Epidermal melanocyte (primary cell): ENCODE measurements around the gene ZNF217.
"Not testable (repeated sequence)": the region's sequence is repeated elsewhere in the genome, so short reads cannot be mapped to it uniquely, and the experiment has no call there.

Source experiments
- DNase-seq: peaks from one replicate; pipeline ENCODE4 v3.0.0; 2011; ENCODE audit warnings: low spot score; ENCODE audit not compliant: insufficient read length

The ZNF217 gene

DNA sequence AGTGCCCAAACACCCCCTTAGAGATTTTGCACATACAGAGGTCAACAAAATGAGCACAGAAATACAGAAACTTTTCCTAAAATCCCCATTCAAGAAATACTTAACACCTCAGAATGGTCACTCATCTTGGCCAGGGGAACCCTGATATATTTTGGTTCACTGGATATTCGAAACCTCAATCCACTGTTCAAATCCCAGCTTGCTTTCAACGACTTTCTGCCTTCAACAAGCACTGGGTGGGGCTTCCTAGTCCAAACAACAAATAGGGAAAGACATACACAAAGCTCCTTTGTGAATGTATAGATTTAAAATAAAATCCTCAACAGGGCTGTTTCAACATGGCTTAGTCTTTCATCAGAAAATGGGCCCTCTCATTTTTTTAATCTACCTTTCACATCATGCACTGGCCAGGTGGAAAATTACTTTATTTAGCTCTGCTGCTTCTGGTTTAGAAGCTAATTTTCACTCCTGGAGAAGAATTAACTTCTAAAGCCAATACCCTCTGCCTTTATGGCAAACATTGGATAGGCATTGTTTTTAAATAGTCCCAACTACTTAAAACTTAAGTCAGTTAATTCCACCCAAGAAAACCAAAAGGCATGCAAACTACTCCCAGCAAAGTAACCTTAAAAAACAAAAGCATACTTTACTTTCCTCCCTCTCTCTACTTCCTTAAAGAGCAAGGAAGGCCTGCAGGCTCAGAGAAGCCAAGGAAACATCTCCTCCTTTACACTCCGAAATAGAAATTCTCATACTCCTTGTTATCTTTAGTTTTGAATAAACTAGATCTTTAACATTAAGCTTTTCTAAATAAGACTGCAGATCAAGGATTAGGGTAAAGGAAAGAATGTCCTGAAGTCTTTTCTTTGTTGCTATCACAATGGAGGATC is 9.7 kb downstream of the ZNF217 start:
- DNase-seq = not testable (repeated sequence)

DNA sequence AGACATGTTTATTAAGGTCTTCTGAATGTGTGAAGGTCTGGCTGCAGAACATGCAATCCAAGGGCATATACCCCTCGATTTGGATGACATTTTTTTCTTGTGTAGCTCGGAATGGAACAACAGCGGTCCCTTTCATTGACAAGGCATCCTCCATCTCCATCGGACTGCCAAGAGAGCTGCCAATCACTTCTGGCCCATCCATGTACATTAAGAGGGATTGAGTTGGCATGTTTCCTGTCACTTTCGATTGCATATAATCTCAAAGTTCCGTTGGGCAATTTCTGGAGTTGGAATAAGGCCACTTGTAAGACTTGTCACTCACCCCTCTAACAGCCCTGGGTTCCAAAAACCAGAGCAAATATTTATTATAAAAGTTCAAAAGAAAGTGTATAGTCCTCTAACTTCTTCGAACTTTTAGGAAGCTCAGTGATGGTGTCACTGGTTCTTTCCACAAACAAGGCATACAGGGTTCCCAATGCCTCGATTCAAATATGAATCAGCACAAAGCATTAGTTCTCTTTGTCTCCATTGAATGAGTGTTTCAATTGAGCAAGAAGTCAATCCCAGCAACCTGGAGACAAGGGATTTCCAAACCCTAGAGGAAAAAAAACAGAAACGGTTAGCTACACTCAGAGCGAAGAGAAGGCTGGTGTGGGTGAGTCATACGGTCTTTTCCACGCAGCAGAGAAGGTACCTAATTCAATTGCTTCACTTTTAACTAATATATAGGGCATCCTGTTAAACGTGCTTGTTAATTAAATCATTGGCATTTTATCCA is 10.9 kb downstream of the ZNF217 start:
- no peak for DNase-seq

DNA sequence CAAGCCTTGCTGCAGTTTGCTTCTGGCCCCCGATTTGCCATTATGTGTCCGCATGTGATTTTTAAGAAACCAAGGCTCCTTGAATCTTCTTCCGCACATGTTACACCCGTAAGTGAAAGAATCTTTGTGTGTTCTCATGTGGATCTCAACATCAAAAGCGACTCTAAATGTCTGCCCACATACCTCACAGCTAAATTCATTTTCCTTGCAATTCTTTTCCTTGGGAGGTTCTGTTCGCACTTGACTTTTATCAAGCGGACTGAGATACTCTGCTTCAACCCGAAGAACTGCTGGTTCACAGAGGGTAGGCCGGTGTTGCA is 11.4 kb downstream of the ZNF217 start:
- no peak for DNase-seq

DNA sequence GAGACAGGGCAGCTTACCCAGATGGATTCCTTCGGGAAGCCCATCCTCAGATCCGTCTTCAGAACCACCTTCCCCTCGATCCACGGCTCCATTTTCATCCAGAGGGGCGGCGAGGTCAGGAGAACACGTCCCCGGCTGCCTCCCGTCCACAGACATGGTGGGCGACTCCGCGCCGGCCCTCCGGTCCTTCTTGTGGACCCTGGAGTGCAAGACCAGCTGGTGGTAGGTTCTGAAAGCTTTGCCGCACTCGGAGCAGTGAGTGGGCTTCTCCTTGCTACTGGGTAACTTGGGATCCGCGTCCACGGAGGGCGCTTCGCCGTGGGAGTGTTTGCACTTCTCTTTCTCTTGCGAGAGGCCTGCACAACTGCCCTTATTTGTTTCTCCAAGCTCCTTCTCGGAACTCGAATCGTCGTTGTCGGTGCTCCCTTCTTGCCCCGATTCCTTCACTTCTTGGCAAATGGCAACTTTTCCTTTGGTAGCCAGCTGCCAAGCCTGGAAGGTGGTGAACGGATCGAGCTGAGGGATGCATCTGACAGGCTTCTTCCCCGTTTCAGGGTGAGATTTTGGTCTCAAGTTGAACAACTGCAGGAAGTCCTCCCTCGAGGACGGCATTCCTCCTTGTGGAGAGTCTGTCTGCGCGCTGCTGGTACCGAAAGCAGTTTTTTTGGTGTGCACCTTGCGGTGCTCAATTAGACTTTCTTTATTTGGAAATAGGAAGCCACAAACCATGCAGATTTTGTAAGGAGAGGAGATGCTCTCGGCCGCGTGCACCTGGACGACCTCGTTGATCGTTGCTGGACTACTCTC is 12.0 kb downstream of the ZNF217 start:
- DNase-seq = no peak

DNA sequence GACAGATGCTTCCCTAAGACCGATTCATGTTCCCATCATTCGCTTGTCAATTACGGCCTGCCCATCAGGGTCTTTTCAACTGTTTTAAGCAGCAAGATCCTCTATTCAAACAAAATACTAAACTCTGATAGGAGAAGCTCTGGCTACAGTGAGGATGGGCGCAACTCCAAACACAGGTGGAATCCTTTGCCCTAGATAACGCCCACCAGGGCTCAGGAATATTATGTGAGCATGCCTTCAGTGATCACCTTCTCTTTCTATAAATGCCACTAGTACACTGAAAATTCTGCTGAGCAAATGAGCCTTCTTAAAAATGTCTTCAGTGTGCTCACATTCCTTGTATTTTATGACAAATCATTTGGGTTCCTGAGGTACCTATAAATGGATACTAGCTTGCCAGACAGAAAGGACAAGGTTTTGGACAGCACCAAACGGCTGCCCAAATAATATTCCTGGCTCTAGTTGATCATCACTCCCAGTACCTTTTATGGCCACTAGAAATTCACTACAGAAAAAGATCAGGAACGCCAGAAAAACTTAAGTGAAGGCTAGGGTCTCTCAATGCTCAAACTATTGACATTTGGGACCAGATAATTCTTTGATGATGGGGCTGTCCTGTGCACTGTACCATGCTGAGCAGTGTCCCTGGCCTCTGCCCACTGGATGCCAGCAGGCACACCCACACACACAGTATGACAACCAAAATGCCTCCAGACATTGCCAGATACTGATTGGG is 13.1 kb downstream of the ZNF217 start:
- no peak for DNase-seq

DNA sequence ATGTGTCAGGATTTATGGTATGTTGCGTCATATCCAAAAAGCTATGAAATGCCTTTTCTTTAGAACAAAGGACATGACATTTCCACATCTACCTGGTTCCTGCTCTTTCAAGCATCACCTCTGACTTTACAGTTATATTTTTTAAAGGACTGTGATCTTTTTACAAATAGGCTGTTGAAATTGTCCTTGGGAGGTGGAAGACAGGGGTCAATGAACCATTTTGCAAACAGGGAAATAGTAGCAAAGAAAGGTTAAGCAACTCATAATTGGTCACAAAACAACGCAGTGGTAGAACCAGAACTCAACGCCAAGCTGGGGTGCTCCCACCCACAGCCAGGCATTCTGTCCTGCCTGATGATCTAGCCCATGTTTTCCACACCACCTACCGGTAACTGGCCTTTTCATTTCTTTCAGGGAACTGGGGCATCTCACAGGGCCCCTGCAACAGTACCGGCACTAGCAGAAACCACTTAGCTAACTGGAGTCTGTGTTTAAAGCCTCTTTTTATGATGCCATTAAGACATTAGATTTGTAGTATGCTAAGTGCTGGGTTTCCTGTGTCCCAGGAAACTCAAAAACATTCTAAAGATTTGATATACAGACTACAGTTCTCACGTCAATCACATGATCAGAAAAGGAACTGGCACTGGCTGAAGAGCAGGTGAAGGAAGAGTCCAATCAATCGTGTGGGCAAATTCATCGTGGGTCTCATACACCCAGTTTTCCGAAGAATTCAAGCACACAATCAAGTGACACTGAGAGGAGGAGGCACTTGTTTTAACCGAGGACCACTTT is 13.9 kb downstream of the ZNF217 start:
- no peak for DNase-seq

DNA sequence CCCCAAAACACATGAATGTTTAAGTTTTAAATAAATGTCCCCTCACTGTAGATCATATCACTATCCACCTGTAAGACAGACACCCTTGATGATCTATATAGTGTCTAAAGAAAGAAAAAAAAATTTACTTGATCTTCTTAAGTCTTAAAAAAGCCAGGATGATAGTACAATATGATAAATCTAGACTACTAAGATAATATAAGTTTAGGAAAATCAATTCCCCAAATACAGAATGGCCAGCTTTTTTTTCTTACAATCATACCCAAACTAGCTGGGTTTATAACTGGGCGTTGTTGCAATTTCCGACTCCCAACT is 14.4 kb downstream of the ZNF217 start:
- no peak for DNase-seq

DNA sequence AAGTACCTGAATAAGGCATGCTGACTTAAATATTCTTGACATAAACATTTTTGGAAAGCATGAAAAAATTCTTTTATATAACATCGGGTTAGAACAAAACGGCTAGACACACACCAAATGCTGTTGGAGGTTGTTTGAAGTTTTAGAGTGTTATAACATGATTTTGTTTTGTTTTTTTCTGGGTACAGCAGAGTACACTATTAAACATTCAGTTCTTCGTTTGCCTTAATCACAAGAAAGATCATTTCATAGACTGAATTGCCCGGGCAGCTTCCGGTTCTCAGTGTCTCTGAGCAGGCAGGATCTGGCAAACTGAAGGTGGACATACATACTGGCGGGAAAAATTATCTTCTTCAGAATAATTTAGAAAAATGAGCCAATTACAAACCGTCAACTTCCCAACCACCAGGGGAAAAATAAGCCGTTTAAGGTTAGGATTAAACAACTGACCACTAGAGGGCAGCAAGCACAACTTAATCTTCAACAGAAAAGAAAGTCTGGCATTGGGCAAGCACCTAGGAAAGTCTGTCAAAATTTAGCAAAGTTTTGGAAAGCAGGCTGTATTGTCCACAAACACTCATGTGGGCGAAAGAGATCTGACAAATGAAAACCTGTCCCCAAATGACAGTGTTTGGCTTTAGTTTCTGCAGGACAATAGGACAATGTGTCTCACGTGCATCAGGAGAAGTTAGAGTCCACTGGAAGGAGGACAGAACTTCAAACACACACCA is 15.0 kb downstream of the ZNF217 start:
- peak; percentile 91 for DNase-seq

DNA sequence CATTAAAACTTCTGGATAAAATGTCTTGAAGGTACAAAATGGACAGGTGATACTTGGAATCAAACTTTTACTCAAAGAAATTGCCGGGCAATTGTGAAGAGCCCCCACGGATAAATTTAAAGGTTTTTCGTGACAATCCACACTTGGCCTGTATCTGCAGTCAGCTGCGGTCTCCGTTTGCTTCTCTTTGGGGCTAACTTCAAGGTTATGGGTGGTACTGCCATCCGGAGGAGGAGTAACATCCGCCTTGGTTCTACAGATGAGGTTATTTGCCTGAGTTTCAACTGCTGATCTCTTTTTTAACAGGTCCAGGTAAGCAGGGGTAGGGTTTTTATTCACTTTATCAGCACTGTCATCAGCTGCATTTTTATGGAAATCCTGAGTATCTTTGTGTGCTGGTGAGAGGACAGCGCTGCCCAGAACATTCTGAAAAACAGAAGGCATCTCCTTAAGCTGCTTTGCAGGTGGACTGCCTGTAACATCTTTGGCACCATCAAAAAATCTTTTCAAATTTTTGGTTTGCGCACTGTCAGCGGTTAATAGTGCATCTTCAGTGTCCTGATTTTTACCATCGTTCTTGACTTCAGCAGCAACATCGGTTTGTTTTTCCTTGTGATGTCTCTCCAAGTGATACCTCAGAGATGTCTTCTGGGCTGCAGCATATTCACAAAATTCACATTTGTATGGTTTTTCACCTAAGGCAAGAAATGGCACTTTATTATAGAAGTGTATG is 16.9 kb downstream of the ZNF217 start:
- no peak for DNase-seq

DNA sequence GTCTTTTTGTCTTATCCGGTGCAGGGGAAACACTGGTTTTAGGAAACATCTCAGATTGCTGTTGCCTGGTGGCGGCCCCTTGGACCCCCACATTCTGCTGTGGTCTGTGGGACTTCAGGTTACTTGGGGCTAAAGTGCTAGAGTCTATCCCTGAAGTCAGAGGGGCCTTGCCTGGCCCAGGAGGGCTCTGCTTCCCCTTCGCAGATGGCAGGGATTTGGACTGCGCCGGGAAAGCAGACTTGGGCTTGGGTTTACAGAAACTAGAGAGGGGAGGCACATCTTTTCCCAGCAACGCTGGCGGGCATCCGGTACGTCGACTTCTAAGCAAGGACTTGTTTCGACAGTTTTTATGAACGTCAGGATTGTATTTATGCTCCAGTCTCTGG is 17.5 kb downstream of the ZNF217 start:
- no peak for DNase-seq

DNA sequence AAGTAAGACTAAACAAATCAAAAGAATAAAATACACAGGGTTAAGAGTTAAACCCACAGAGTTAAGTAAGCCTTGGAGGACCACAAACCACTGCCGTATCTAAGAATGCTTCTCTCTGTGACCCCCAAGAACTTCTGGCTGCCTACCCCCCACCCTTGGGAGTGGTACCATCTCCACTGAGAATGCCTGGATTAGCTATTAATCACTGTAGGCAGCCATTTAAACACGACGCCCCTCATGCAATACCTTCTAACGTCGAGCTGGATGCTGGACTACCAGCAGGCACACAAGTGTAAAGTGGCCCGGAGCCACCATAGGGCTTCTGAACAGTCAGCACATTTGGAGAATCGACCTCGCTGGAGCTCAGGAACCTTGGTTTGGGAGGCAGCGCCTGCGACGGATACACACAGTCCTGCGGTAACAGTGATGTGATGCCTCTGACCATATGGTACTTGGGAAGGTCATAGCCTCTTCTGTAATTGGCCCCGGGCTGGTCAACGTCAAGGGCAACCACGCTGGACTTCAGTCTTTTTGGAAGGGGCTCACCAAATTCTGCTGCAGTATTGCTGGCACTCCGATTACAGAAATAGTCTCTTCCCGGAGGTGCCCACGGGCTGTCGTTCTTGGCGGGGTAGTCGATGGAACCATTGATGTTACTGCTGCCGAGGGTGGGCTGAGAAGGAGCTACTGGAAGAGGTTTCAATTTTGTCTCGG is 18.0 kb downstream of the ZNF217 start:
- no peak for DNase-seq

DNA sequence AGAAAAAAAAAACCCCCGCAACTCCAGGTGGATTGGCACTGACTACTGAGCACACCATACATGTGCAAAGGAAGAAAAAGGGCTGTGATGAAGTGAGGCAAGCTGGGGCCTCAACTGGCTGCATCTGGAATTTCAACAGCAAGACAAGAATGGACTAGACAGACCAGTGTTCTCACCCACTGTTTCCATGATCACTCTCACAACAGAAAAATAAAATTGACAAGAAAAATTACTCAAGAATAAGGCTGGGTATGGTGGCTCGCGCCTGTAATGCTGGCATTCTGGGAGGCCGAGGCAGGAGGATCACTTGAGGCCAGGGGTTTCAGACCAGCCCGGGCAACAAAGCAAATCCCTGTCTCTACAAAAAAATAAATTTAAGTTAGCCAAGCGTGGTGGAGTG is 18.8 kb downstream of the ZNF217 start:
- DNase-seq = no peak

DNA sequence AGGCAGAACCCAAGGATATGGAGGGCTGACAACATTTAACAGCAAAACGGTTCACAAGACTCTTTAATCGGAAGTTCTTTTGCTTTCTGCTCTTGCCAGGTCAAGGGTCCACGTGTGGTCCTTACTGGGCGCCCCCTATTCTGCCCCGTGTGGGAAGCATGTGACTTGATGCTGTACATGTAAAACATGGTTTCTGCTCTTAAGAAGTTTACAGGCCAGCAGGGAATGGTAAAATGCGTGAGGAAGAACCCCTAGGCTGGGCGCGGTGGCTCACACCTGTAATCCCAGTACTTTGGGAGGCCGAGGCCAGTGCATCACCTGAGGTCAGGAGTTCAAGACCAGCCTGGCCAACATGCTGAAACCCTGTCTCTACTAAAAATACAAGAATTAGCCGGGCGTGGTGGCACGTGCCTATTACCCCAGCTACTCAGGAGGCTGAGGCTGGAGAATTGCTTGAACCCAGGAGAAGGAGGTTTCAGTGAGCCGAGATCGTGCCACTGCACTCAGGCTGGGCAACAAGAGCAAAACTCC is 19.3 kb downstream of the ZNF217 start:
- no peak for DNase-seq

DNA sequence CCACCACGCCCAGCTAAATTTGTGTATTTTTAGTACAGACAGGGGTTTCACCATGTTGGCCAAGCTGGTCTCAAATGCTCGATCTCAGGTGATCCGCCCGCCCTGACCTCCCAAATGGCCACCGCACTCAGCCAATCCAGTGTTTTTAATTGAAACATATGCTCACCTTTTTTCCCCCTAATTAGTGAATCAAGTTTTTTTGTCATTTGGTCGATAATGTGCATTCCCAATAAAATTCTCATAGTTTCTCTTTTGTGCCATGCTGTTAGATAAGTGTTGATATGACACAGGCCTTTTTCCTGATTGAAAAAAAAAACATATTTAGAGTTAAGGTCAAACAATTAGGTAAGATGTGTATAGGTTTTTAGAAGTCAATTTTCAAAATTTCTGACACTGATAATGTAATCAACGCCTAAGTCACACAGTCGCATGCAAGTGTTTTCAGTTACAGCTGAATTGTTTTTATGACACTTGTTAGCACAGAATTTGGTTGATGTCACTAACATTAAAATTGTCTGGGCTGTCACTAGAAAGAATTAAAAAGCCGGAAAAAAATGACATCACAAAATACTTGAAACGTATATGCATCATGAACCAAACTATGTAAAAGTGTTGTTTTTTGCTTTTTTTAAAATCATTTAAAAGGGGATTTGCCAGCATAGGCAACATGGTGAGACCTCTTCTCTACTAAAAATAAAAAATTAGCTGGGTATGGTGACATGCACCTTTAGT is 21.9 kb downstream of the ZNF217 start:
- DNase-seq = no peak

DNA sequence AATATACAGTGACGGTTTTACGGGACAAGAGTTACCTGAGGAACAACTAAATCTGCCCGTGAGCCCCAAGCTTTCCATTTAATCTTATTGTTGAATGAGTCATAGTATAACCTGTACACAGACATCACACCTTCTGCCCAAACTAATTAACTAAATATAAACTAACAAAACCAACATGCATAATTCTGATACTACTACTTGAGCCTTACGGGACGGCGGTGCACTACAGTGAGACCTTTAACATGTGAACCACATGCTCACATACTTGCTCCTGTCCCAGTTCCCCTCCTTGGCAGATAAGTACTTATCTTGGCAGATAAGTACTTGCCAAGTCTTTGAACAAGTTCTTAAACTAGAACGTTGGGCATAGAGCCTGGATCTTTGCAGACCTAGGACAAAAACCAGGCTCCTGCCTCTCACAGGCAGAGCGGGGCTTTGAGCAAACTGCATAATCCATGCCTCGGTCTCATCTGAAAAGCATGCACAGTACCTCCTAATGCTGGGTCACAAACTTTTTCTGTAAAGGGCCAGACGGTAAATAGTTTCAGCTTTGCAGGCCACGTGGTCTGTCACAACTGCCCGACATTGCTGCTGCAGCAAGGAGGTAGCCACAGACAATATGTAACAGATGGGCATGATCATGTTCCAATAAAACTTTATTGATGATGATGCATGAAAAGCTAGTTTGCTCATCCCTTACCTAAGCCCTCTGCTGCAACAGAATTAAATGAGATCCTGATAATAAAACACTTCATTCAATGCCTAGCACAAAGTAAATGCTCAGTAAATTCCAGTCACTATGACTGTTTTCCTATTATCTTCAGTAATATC is 23.0 kb downstream of the ZNF217 start:
- no peak for DNase-seq

DNA sequence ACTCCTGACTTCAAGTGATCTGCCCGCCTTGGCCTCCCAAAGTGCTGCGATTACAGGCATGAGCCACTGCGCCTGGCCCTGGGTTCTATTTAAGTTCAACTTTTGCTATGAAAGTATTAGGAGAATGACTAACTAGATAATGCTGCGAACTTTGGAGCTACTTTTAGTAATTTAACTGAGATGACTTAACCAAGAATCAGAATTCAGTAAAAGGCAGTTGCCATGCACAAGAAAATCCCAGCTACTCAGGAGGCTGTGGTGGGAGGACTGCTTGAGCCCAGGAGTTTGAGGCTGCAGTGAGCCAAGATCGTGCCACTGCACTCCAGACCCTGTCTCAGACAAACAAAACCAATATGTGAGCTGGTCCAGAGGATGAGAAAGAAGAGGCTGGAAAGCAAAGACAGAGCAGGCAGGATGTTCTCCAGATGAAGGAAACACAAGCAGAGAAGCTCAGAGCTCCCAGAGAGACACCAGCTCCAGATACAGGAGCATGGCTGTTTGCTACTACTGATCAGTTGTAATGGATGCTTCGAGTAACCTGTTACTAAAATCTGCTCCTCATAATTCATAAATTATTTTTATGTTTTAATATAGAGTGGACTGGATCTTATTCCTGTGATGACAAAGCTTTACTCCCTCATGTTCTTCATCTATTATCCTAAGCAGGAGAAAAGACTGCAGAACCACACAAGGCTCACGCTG is 23.9 kb downstream of the ZNF217 start:
- no peak for DNase-seq
